H1 (cell line): ENCODE data around the gene FANCD2OS. TPM values are rescaled to one million over a fixed set of nuclear protein-coding genes. Genes with fewer than 3 reads are reported as not detected.

Experiments
- KDM1A ChIP-seq: fragments of 200-600, 300-600 bp; sonication (generic); IDR thresholded peaks from 2 replicates; pipeline ENCODE4 v1.7.1; 2016; ENCODE audit warnings: mild to moderate bottlenecking, low read length, borderline replicate concordance
- MAX ChIP-seq: IDR thresholded peaks from 2 replicates; pipeline ENCODE4 v1.6.1; 2012; ENCODE audit warnings: inconsistent platforms
- SP2 ChIP-seq: IDR thresholded peaks from 2 replicates; pipeline ENCODE4 v1.6.1; 2012; ENCODE audit warnings: mild to moderate bottlenecking, low read length, inconsistent platforms
- TAF1 ChIP-seq: IDR thresholded peaks from 2 replicates; pipeline ENCODE4 v1.6.1; 2011; ENCODE audit warnings: mild to moderate bottlenecking, low read depth, low read length
- ZNF274 ChIP-seq: IDR thresholded peaks from 2 replicates; pipeline ENCODE4 v1.7.0; 2012; ENCODE audit warnings: low read length, borderline replicate concordance; ENCODE audit errors: extremely low read depth
- polyA plus RNA-seq, 7 experiments: library from polyadenylated mRNA; depleted of rRNA in 3 of 7; stranded (reverse) in 5 of 7; unstranded in 2 of 7; fragments of >200 nt in 5 of 7; fragments of 200-250 nt in 2 of 7; gene quantifications; 1 replicate in 5 of 7; 2 replicates in 1 of 7; 4 replicates in 1 of 7; pipeline versions ENCODE4 v1.2.1 to v1.2.3, GENCODE V29; 2011 to 2013; ENCODE audit warnings: missing spikeins in 2 of 7, mixed read lengths in 2 of 7
- total RNA-seq: library from RNA; stranded (reverse); fragmentation: NEBNext Ultra II Directional; extraction: Animal tissue kit (Norgen Biotek cat#: 25700); gene quantifications from 2 replicates; pipeline ENCODE4 v1.2.1, GENCODE V29; 2021

FANCD2OS gene
- total and polyA plus RNA-seq, 2 of the 8 experiments (the other 6 are each of a cell fraction or from before 2014, with no cell fraction given) = not detected

- TF ChIP-seq KDM1A (no peak), SP2 (no peak), MAX (no peak), TAF1 (no peak), ZNF274 (no peak)
These were observed 37.6 kb upstream of the FANCD2OS start (continued) for GRCh38 chr3:10145685-10146084.
